Measurements from ENCODE around the gene LCA5.
"Not testable (repeated sequence)": the region's sequence is repeated elsewhere in the genome, so short reads cannot be mapped to it uniquely, and the experiment has no call there.

The LCA5 gene

DNA sequence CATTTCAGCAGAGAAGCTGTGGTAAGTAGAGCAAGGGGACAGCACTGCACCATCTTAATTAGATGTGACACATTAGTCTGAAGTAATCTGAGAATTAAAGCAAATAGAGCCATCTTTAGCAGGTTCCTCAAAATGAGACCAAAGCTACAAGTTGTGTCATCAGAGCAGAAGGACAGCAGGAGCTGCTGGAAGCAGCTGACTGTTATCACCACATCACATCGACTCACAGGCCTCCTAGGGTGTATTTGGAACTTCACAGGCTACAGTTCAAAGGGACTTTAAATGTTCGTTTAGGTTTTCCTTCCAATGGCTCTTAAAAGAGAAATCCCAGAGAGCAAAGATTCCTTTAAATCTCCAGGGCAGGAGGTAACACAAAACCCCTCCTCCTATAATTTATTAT is 69.5 kb downstream of the LCA5 start:
- DNase-seq (ENCODE audit: low spot score) = no peak

GRCh38 chr6:79466207-79466834 is 70.9 kb downstream of the LCA5 start:
- peak; percentile 40 for DNase-seq (ENCODE audit: low spot score)

GRCh38 chr6:79465381-79465780 is 71.8 kb downstream of the LCA5 start:
- DNase-seq (ENCODE audit: low spot score) = no peak

DNA sequence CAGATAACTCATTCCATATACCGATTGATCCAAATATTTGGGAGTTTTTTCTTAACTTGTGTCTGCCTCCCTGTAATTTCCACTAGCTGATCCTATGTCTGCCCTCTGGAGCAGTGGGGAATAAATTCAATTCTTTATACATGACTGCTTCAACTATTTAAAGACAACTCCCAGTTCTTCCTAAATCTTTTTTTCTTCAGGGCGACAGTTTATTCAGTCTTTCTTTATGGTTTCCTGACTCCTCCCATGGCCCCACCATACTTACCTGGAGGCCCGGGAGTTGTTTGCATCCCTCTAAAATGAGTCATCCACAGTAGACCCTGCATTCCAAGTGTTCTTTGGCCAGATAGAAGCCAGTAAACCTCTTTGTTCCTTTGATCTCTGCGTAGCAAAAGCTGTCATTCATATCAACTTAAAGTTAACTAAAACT is 73.6 kb downstream of the LCA5 start:
- no peak for DNase-seq (ENCODE audit: low spot score)

- DNase-seq (ENCODE audit: low spot score) = no peak
These were observed 76.0 kb downstream of the LCA5 start for GRCh38 chr6:79461205-79461604.

DNA sequence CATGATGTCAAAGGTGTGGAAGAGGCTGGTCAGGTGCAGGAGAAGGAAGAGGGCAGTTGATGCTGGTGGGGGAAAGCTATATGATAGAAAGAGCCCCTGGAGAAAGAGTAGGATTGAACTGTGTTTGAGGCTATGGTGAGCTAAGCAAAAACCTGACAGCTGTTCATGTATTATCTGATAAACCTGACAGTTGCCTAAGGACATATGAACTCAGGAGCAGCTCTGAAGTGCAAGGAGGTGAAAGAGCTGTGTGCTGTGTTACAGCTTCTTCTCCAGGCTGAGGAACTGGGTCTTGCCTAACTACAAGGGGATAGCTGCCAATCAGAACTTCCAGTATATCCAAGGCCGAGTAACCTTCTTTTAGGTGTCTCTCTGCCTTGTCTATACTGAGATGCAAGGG is 81.8 kb downstream of the LCA5 start:
- DNase-seq (ENCODE audit: low spot score) = no peak

GRCh38 chr6:79453558-79454042 is 83.6 kb downstream of the LCA5 start:
- peak; percentile 51 for DNase-seq (ENCODE audit: low spot score)

GRCh38 chr6:79450984-79451383 is 86.2 kb downstream of the LCA5 start:
- no peak for DNase-seq (ENCODE audit: low spot score)

GRCh38 chr6:79446006-79446405 is 91.2 kb downstream of the LCA5 start:
- no peak for DNase-seq (ENCODE audit: low spot score)

DNA sequence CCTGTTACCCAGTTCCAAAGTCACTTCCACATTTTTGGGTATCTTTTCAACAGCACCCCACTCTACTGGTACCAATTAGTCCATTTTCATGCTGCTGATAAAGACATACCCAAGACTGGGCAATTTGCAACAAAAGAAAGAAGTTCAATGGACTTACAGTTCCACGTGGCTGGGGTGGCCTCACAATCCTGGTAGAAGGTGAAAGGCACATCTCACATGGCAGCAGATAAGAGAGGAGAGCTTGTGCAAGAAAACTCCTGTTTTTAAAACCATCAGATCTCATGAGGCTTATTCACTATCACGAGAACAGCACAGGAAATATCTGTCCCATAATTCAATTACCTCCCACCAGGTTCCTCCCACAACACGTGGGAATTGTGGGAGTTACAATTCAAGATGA is 93.4 kb downstream of the LCA5 start:
- not testable (repeated sequence) for DNase-seq (ENCODE audit: low spot score)

- DNase-seq (ENCODE audit: low spot score) = no peak
These were observed 96.0 kb downstream of the LCA5 start for GRCh38 chr6:79441192-79441591.

GRCh38 chr6:79440598-79440997 is 96.6 kb downstream of the LCA5 start:
- DNase-seq (ENCODE audit: low spot score) = no peak

GRCh38 chr6:79438030-79438429 is 99.2 kb downstream of the LCA5 start:
- no peak for DNase-seq (ENCODE audit: low spot score)

DNA sequence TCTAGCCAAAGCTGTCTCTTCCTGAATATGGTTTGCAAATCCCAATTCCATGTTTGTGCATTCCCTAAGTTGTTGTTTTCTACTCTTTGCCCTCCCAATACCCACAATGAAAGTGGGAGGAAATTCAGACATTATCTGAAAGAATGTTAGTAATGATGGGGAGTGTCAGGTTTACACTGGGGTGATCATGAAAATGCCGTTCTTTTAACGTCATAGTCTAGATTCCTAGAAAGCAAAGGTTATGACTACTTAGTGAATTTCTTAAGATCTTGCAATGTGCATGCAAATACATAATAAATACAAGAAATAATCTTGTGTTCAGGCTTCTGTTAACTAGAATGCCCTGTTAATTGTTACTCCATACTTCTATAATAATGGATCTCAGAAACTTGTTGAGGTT is 101.0 kb downstream of the LCA5 start:
- peak; percentile 8 for DNase-seq (ENCODE audit: low spot score)

- no peak for DNase-seq (ENCODE audit: low spot score)
These were observed 101.5 kb downstream of the LCA5 start for GRCh38 chr6:79435746-79436145.

Data from GM03348 (cell line).